ENCODE measurements around the gene SYNE2.

The SYNE2 gene

GRCh38 chr14:64232095-64232838 is 379.5 kb downstream of the SYNE2 start:
- no peak for DNase-seq

GRCh38 chr14:64232944-64233343 is 380.1 kb downstream of the SYNE2 start:
- no peak for DNase-seq

GRCh38 chr14:64233531-64234190 is 380.9 kb downstream of the SYNE2 start:
- no peak for DNase-seq

- no peak for DNase-seq
Observed at GRCh38 chr14:64234877-64235651, 382.3 kb downstream of the SYNE2 start.

GRCh38 chr14:64235652-64236640 is 383.1 kb downstream of the SYNE2 start:
- DNase-seq, result no peak

- no peak for DNase-seq
Observed at GRCh38 chr14:64238049-64238448, 385.2 kb downstream of the SYNE2 start.

- DNase-seq, result no peak
Observed at GRCh38 chr14:64238631-64239030, 385.8 kb downstream of the SYNE2 start.

GRCh38 chr14:64244279-64244678 is 391.5 kb downstream of the SYNE2 start:
- no peak for DNase-seq

- no peak for DNase-seq
Observed at GRCh38 chr14:64245491-64245890, 392.7 kb downstream of the SYNE2 start.

GRCh38 chr14:64246688-64247087 is 393.9 kb downstream of the SYNE2 start:
- no peak for DNase-seq

- no peak for DNase-seq
Observed at GRCh38 chr14:64247195-64247594, 394.4 kb downstream of the SYNE2 start.

GRCh38 chr14:64248689-64249088 is 395.9 kb downstream of the SYNE2 start:
- DNase-seq, result no peak

- DNase-seq, result no peak
Observed at GRCh38 chr14:64249363-64249762, 396.6 kb downstream of the SYNE2 start.

- no peak for DNase-seq
Observed at GRCh38 chr14:64253672-64254071, 400.9 kb downstream of the SYNE2 start.

GRCh38 chr14:64255756-64256155 is 403.0 kb downstream of the SYNE2 start:
- no peak for DNase-seq

GRCh38 chr14:64260418-64260817 is 407.6 kb downstream of the SYNE2 start:
- no peak for DNase-seq

GRCh38 chr14:64265222-64265621 is 412.4 kb downstream of the SYNE2 start:
- DNase-seq, result no peak

GRCh38 chr14:64266239-64266638 is 413.4 kb downstream of the SYNE2 start:
- no peak for DNase-seq

GRCh38 chr14:64272019-64272418 is 419.2 kb downstream of the SYNE2 start:
- DNase-seq, result no peak

All from CD4-positive, alpha-beta T cell treated with Interleukin-17A for 4 hours (primary cell).